Fibroblast of peridontal ligament (primary cell): Measurements from ENCODE around the gene ZNF772.
A peak's percentile ranks its signal among the peaks of the same experiment; 100 is the strongest.
"Not testable (repeated sequence)": the region's sequence is repeated elsewhere in the genome, so short reads cannot be mapped to it uniquely, and the experiment has no call there.

Experiments used
- DNase-seq: peaks from one replicate; pipeline ENCODE4 v3.0.0-alpha.2; 2010; ENCODE audit errors: extremely low read depth

ZNF772 gene

GRCh38 chr19:57477191-57478008, at the start of gene ZNF772:
TSS of gene ZNF772 (minus strand) at chr19:57477566. CDS start at chr19:57477309, 257 bp downstream.
- DNase-seq = peak; percentile 94

- DNase-seq = not testable (repeated sequence)
These were observed 40.7 kb upstream of the ZNF772 start for GRCh38 chr19:57518021-57518420.

- no peak for DNase-seq
These were observed 37.9 kb upstream of the ZNF772 start for GRCh38 chr19:57515255-57515654.

- DNase-seq = peak; percentile 11
These were observed 35.5 kb upstream of the ZNF772 start for GRCh38 chr19:57512845-57513244.

GRCh38 chr19:57511484-57511883, 34.1 kb upstream of the ZNF772 start:
- DNase-seq = no peak

- DNase-seq = no peak
These were observed 28.8 kb upstream of the ZNF772 start for GRCh38 chr19:57506163-57506562.

GRCh38 chr19:57500400-57500799, 23.0 kb upstream of the ZNF772 start:
- DNase-seq = peak; percentile 73

GRCh38 chr19:57499680-57500395, 22.5 kb upstream of the ZNF772 start, which contains the start of gene ZNF773:
TSS of gene ZNF773 (plus strand) at chr19:57499938. CDS start at chr19:57500081, 143 bp downstream.
- DNase-seq = peak; percentile 94

GRCh38 chr19:57499332-57499679, 21.9 kb upstream of the ZNF772 start:
- peak; percentile 1 for DNase-seq

- peak; percentile 48 for DNase-seq
These were observed 10.9 kb upstream of the ZNF772 start for GRCh38 chr19:57488299-57488644.

GRCh38 chr19:57487477-57488298, 10.3 kb upstream of the ZNF772 start, which contains the start of gene ZNF419:
TSS of gene ZNF419 (plus strand) at chr19:57487750. CDS start at chr19:57487951, 201 bp downstream.
- peak; percentile 82 for DNase-seq

- no peak for DNase-seq
These were observed 3.7 kb downstream of the ZNF772 start for GRCh38 chr19:57473646-57474045.

- DNase-seq = no peak
These were observed 10.9 kb downstream of the ZNF772 start for GRCh38 chr19:57466489-57466888.

GRCh38 chr19:57465680-57466381, 11.5 kb downstream of the ZNF772 start:
- peak; percentile 29 for DNase-seq

- no peak for DNase-seq
These were observed 25.1 kb downstream of the ZNF772 start for GRCh38 chr19:57452307-57452706.

GRCh38 chr19:57443121-57443696, 34.2 kb downstream of the ZNF772 start:
- DNase-seq = no peak

- DNase-seq = no peak
These were observed 35.2 kb downstream of the ZNF772 start for GRCh38 chr19:57441979-57442752.

- no peak for DNase-seq
These were observed 38.4 kb downstream of the ZNF772 start for GRCh38 chr19:57438925-57439324.

GRCh38 chr19:57437931-57438330, 39.4 kb downstream of the ZNF772 start:
- no peak for DNase-seq

GRCh38 chr19:57436417-57436816, 40.9 kb downstream of the ZNF772 start:
- no peak for DNase-seq
